DMS 273 (cell line): Measurements from ENCODE around the gene SH2D3A.

ENCODE experiments used
- DNase-seq: peaks from one replicate; lab custom pipeline; 2025; ENCODE audit not compliant: unreplicated experiment; lab: John Stamatoyannopoulos, UW

SH2D3A gene

GRCh38 chr19:6738787-6739389 is 28.3 kb downstream of the SH2D3A start:
- peak; percentile 91 for DNase-seq

DNA sequence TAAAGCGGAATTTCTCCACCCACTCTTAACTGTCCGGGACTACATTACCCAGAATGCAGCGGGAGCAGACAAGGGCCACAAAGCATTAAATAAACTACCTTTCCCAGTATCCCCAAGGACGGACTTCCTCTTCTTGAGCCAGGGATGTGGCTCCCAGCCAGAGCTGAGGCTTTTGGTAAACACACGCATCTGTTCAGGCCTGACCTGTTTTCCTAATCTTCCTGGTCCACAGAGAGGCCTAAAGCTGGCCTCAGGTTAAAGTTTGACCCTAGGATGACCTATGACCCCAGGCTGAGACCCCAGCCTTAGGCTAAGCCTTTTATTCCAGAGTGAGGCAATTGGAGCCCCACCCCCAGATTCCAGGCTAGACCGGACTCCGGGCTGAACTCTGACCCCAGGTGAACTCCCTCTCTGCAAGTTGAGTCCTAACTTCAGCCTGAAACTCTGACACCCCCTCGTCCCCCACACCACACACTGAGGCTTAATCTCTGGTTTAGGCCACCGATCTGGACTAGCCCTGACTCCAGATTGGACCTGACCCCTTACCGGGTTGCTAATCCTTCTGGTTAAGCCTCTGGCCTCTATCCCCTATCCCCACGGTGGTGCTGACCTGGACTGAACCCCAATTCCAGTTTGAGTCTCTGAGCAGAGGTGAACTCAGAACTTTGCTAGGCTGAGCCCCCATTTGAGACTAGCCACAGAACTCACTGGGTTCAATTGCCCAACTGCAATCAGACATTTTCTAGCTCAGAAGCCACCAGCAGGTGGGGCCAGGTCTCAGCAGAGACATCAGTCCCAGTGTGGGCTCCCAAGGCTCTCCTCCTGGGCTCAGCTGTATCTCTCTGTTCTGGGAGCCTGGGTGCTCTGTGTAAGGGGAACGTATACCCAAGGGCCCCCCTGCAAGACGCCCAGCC is 29.1 kb downstream of the SH2D3A start:
- DNase-seq = peak; percentile 91

GRCh38 chr19:6737284-6737872 is 29.9 kb downstream of the SH2D3A start, which contains the start of gene GPR108:
Gene GPR108 (minus strand): TSS chr19:6737580. CDS start chr19:6737576, 4 bp downstream.
- peak; percentile 100 for DNase-seq

- DNase-seq = peak; percentile 68
These were observed 30.3 kb downstream of the SH2D3A start for GRCh38 chr19:6736917-6737283.

GRCh38 chr19:6736169-6736916 is 30.9 kb downstream of the SH2D3A start:
- peak; percentile 80 for DNase-seq

DNA sequence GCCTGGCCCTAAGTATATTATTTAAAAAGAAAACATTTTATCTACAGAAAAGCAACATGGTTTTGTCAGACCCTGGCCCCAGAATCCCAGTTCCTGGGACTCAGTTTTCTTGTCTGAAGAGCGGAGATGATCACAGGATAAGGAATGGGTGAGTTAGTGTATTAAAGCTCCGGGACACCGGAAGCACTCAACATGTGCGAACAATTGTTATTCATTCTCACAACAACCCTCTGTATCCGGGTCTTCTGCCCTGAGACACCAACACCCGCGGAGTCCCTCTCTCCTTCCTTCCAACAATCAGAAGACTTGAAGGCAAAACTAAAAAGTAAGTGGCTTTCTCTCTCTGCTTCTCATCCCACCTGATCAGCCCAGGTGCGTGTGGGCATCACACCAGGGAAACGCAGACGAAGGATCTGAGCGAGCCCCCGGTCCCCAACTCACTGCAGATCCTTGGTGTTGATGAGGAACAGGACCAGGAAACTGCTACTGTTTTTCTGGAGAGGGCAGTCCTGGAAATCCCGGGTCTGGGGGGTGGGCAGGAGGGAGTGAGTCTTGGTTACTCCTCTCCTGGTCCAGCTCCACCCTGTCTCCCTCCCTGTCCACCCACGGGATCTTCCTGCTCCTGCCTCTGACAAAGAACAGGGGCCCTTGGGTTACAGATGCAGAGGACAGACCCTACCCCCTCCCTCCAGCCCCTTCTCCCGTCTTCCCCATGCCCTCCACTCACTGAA is 31.9 kb downstream of the SH2D3A start:
- no peak for DNase-seq

GRCh38 chr19:6734096-6734696 is 33.0 kb downstream of the SH2D3A start:
- no peak for DNase-seq

DNA sequence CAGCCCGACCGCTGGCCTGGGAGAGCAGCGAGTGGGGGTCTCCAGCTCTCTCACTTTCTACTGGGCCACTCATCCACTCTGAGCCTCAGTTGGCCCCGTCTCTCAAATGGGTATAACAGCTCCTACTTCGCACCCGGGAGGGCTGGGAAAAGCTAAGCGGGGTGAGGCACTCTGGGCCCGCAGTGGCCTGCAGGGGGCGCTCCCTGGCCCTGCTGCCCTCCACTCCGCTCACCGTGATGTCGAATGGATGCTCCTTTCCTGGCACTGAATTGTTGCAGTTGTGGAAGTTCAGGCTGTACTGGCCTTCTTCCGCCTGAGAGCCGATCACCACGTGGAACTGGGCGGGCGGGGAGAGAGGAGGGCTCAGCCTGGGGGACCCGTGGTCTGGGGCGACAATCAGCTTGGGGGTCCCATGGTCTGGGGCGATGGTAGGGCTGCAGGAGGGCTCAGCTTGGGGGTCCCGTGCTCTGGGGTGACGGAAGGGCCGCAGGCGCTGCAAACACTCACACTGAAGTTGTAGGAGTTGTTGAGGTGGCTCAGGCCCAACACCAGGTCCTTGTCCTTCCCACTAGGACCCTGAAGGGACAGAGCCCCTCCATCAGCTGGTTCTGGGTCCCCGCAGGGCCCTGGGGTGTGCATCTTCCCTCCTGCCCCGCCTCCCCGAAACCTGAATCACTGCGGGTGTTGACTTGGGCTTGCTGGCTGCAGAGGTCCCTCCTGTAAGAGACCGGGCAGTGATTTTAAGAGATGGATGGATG is 33.7 kb downstream of the SH2D3A start:
- no peak for DNase-seq

DNA sequence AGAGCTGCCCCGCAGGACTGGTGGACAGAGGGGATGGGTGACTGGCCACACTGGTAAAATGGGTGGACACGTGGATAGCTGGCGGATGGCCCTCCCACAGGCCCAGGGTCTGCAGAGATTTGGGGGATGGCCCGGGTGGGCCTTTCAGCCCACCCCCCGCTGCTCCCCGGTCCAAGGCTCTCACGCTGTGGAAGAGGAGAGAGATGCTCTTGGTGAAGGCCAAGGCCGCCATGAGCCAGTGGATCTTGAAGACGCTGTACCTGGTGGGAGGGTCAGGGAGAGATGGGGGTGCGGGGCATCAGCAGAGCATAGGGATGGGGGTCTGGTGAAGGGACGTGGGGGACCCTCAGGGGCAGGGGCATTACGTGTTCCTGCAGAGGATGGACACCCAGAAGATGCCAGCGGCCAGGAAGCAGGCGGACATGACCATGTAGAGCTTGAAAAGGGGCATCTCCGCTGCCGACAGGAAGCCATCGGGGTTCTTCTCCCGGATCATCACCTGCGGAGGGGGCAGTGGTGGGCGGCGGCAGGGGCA is 34.4 kb downstream of the SH2D3A start:
- no peak for DNase-seq

DNA sequence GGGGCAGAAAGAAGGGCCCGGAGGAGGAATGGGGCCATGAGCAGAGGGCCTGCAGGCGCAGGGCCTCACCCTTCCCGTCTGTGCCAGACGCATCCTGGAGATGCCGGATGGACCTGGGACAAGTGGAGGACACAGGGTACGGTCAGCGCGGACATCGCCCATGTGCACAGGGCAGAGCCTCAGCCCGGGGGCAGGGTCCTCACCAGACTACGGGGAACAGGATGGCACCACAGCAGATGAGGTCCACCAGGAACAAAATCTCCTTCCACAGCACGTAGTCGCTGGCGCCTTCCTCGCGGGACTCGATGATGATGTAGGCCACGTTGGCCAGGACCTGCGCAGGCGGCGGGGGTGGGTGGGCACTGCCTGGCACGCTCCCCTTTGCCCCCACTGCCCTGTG is 35.4 kb downstream of the SH2D3A start:
- DNase-seq = no peak

DNA sequence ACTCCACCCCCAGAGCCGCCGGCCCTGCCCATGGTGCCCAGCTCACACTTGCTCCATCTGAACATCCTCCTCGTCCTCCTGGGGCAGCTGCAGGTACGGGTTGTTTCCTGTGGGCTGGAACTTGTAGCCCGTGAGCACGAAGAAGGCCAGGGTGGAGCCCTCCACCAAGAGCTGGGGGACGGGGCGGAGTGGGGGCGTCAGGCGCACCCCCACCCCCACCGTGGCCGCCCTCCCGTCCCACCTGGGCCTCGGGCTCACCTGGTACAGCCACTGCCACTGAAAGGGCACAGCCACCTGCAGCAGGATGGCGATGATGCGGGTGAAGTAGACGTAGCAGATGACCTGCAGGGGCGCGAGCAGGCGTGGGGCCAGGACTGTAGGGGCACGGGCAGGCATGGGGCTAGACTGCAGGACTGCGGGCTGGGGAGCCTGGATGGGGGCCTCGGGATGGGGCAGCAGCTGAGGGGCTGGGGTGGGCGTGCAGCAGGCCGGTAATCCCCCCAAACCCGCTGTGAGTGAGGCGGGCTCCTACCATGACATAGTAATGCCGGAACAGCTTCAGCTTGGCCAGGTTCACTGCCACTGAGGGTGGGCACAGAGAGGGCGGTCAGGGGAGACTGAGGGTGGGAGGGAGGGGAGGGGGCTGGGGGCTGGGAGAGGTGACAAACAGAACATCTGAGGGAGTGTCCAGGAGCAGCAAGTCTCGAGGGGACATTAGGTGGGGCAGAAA is 36.1 kb downstream of the SH2D3A start:
- DNase-seq = no peak

DNA sequence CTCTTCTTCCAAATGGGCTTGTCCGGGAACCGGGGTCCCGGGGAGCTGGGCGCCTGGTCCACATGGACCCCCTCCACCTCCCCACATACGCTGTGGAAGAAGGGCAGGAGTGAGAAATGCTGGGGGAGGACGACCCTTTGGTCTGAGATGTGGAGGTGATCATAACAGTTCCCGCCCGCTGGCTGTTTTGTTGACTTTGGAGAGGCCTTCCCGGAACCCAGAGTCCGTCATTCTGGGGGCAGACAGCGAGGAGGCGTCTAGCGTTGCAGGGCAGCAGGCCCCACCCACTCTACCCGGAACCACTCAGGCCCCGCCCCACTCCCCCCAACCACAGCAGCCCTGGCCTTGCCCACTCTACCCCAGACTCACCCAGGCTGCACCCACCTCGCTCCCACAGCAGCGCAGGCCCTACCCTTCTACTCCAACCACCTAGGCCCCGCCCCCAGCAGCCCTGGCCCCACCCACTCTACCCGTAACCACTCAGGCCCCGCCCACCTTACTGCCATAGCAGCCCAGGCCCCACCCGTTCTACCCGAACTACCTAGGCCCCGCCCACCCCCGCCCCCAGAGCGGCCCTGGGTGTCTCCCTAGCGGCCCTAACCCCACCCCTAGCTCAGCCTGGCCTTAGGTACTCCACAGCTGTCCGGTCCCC is 37.0 kb downstream of the SH2D3A start:
- DNase-seq = no peak

DNA sequence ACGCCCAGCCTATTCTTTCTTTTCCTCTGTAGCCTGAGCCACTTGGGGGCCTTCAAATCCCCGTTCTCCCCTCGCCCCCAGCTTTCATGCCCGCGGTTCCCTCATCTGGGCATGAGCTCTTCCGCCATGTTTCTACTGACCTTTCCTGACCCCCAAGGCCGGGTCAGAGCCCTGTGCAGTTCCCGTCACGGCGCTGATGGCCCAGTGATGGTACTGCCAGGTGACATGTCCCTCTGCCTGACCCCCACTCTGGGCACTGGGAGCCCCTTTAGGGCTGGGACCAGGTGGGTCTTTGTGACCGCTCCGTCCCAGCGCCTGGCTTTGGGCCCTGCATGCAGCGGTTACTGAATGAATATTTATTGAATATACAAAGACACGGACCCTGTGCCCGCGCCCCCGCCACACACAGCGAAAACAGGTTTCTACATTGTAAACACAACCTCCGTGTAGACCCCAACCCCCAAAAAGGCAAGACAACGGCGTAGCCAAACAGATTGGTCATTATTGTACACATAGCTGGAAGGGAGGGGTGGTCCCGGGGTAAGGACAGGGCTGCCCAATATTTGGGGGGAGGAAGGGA is 37.6 kb downstream of the SH2D3A start:
- no peak for DNase-seq

DNA sequence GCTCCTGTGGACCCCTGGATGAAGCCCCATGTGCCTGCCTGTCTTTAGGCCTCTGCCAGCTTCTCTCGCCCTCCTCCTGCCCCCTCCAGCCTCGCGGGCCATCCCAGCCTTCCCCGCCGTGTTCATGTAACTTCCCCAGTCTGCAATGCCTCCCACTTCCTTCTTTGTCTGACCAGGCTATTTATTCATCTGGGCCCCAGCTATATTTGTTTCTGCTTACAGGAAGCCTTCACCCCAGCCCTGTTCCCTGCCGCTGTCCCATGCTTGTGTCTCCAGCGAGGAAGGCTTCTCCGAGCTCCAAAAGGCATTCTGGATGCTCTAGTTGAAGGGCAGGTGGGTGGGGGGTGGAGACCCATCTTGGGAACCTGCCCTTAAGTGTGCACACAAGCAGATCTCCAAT is 38.9 kb downstream of the SH2D3A start:
- DNase-seq = no peak

DNA sequence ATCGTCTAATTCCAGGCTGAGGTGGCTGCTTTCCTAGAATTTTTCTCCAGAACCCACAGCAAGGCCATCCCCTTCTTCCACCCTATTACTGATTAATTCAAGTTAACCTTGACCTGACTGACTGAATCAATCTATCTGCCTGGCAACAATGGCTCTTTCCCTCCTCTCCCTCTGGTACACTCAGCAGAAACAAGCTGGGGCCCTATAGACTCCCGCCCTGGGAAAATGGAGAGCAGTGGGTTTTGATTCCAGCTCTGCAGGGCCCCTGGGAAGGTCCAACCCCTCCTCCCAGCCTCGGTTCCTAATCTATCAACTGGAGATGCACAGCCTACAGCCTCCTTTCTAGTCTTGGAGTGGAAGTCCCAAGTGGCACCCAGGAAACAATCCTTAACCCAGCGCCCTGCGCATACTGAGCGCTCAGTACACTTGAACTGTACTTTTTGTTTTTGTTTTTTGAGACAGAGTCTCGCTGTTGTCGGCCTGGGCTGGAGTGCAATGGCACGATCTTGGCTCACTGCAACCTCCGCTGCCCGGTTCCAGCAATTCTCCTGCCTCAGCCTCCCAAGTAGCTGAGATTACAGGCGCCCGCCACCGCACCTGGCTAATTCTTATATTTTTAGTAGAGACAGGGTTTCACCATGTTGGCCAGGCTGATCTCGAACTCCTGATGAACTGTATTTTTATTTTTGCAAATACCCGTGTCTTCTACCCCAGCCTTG is 41.6 kb downstream of the SH2D3A start:
- no peak for DNase-seq

- DNase-seq = no peak
These were observed 42.4 kb downstream of the SH2D3A start for GRCh38 chr19:6724631-6725492.
